Measurements from ENCODE around the gene CHIC2.

DNA sequence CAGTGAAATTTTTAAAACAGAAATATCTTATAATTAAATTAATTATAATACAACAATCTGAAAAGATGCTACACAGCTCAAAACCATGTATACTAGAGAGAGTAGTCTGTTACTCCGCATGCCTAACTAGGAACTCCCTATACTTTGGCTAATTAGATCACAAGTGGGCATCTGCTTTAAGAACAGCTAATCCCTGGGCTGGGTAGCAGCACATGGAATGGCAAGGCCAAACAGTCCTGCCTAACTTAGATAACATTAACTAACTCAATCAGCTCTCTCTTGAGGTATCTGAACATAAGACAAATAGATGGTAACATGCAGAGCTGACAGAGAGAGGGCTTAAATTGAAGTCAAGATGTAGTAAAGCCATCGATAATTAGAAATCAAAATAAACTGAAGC lies 9.9 kb downstream of the CHIC2 start:
- TF ChIP-seq EZH2phosphoT487 (IDR thresholded peaks at IDR 0.05; ENCODE audit: insufficient read depth, low read depth) (no peak), EZH2 (IDR thresholded peaks at IDR 0.05; ENCODE audit: insufficient read depth, poor library complexity, severe bottlenecking) (no peak)

All from GM23248 (cell line).